GM12892 (cell line): Measurements from ENCODE around the gene CCDC27.

Source experiments
- POLR2A ChIP-seq: IDR thresholded peaks from 2 replicates; pipeline ENCODE4 v1.6.1; 2011; ENCODE audit warnings: low read depth, low read length, control low read depth
- POLR2AphosphoS5 ChIP-seq: IDR thresholded peaks from 2 replicates; pipeline ENCODE4 v1.6.1; 2011; ENCODE audit warnings: low read depth, low read length, control low read depth
- TAF1 ChIP-seq: IDR thresholded peaks from 2 replicates; pipeline ENCODE4 v1.6.1; 2011; ENCODE audit warnings: low read depth, mild to moderate bottlenecking, control low read depth, low read length, borderline replicate concordance

GRCh38 chr1:3774946-3775489 is 22.8 kb downstream of the CCDC27 start:
- no peak for TF ChIP-seq POLR2A
- no peak for TF ChIP-seq POLR2AphosphoS5
- TF ChIP-seq TAF1 = no peak
